Uterus (tissue), 4 donors: ENCODE results near the gene CLHC1. TPM values are rescaled to one million over a fixed set of nuclear protein-coding genes. Genes with fewer than 3 reads are reported as not detected.

Experiments used
- DNase-seq, 2 donors: peaks; one replicate each; pipeline ENCODE4 v3.0.0-alpha.2; 2019 to 2020
- H3K27ac ChIP-seq, 2 donors: fragments of 200-600 bp; sonication (generic); 1 replicate in 1 of 2; 2 replicates in 1 of 2; pipeline ENCODE4 v1.5.1; 2016 to 2018
- H3K27me3 ChIP-seq, 2 donors: fragments of 200-600 bp; sonication (generic); one replicate each; pipeline ENCODE4 v1.5.1; 2018 to 2019; ENCODE audit warnings: control low read depth in 1 of 2
- H3K36me3 ChIP-seq, 2 donors: fragments of 200-600 bp; sonication (generic); one replicate each; pipeline ENCODE4 v1.5.1; 2019; ENCODE audit warnings: control low read depth in 1 of 2
- H3K4me1 ChIP-seq, 2 donors: fragments of 200-600 bp; sonication (generic); one replicate each; pipeline ENCODE4 v1.5.1; 2018 to 2019; ENCODE audit warnings: control low read depth in 1 of 2
- H3K4me3 ChIP-seq, 2 donors: fragments of 200-600 bp; sonication (generic); 1 replicate in 1 of 2; 2 replicates in 1 of 2; pipeline ENCODE4 v1.5.1; 2018 to 2019; ENCODE audit warnings: mild to moderate bottlenecking in 1 of 2
- H3K9me3 ChIP-seq, 2 donors: fragments of 200-600 bp; sonication (generic); one replicate each; pipeline ENCODE4 v1.5.1; 2019; ENCODE audit warnings: control low read depth in 1 of 2
- POLR2A ChIP-seq, 2 donors: fragments of 450-650 bp; IDR thresholded peaks; one replicate each; pipeline ENCODE4 v1.6.1; 2016; ENCODE audit warnings: antibody characterized with exemption in 2 of 2, mild to moderate bottlenecking in 1 of 2, moderate library complexity in 1 of 2
- intact Hi-C: fragments of 100-400 bp; cut with DNase I; formaldehyde crosslinking; loops from one replicate; pipeline ENCODE4 v1.15.1; 2023; ENCODE audit warnings: low total_unique reads
- total RNA-seq, 4 donors: library from RNA; depleted of rRNA in 3 of 4; stranded (reverse); fragments of >200 nt in 3 of 4; gene quantifications; one replicate each; pipeline versions ENCODE4 v1.1.0 to v1.2.4, GENCODE V29; 2014 to 2023
- TF ChIP-seq, protein P1 (sequence below), 4 experiments: fragments of 200-600 bp in 2 of 4; fragments of 450-650 bp in 2 of 4; sonication (generic) in 2 of 4; IDR thresholded peaks; one replicate each; pipeline ENCODE4 v1.5.1; 2016 to 2019; ENCODE audit warnings: antibody characterized with exemption in 4 of 4, mild to moderate bottlenecking in 2 of 4, moderate library complexity in 1 of 4
- donor health status: DM: yes; HTN: yes; CAD: no.

Gene CLHC1
- total RNA-seq, 4 donors from 2014 or later, result 0.51 to 52.7 (median 13.2) TPM

DNA sequence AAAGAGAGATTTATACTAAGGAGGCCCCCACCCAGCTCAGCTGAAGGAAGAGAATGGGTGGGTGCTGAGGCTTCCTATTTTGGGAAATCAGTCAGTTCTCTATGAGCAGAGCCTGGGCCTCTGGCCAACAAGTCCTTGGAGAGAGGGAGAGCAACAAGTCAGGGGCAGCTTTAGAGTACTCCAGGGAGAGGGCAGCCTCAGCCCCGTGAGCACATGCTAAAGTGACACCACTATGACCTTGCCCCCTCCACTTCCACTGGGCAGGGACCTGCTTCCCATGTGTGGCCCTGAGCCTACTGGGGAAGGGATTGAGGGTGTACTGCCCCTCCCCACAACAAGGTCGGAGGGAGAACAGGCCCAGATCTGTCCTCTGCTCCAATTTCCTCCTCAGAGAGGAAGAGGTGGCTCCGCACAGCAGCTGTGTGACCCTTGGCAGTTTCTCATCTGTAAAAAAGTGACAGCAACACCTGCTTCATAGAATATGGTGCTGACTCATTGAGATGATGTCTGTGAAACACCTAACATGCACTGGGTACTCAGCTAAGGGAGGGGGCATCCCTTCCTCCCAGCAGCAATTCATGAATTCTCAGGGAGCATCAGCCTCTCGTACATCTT lies 72.9 kb downstream of the CLHC1 start:
- peak in 1 of 2 donors; percentile 50 for DNase-seq
- TF ChIP-seq, protein P1, sequence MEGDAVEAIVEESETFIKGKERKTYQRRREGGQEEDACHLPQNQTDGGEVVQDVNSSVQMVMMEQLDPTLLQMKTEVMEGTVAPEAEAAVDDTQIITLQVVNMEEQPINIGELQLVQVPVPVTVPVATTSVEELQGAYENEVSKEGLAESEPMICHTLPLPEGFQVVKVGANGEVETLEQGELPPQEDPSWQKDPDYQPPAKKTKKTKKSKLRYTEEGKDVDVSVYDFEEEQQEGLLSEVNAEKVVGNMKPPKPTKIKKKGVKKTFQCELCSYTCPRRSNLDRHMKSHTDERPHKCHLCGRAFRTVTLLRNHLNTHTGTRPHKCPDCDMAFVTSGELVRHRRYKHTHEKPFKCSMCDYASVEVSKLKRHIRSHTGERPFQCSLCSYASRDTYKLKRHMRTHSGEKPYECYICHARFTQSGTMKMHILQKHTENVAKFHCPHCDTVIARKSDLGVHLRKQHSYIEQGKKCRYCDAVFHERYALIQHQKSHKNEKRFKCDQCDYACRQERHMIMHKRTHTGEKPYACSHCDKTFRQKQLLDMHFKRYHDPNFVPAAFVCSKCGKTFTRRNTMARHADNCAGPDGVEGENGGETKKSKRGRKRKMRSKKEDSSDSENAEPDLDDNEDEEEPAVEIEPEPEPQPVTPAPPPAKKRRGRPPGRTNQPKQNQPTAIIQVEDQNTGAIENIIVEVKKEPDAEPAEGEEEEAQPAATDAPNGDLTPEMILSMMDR (IDR thresholded peaks at IDR 0.05), result no peak
- no peak for TF ChIP-seq POLR2A (IDR thresholded peaks at IDR 0.05)
- Histone ChIP-seq H3K27ac (peak overlapping the region in 1 of 2 donors; percentile 68), H3K4me1 (peaks cover 13 to 17% of the 10 kb centered on the region in 2 donors), H3K9me3 (no peaks in the 10 kb centered on the region), H3K27me3 (no peaks in the 10 kb centered on the region), H3K36me3 (no peaks in the 10 kb centered on the region), H3K4me3 (no peak overlapping the region)
- intact Hi-C loops, result no loop called here

DNA sequence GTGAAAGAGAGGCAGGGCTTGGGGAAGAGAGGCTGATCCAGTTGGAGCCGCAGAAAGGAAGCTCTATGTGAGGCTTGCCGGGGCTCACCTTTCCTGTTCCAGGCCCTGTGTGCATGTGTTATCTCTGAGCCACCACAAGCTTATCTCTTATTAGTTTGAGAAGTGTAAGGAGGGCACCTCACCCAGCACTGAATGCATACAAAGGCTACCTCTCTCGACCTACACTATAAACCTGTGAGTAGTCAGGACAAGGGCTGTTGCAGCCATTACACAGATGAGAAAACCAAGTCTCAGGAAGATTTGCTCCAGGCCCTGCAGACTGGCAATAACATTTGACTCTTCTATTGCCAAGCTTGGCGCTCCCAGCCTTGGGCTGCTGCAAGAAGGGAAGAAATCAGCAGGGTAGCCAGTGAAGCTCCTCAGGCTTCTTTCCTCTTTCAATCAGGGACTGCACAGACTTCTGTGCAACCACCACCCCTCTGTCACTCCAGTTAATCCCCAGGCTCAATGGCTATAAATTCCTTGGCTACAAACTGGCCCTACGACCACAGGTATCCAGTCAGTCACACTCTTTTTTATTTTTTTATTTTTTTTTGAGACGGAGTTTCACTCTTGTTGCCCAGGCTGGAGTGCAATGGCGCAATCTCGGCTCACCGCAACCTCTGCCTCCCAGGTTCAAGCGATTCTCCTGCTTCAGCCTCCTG lies 73.8 kb downstream of the CLHC1 start:
- peaks cover 16 to 21% of the 10 kb centered on the region in 2 donors for H3K4me1 ChIP-seq
- intact Hi-C loops, result no loop called here
- no peaks in the 10 kb centered on the region for H3K36me3 ChIP-seq
- H3K9me3 ChIP-seq, result no peaks in the 10 kb centered on the region
- no peak for DNase-seq
- H3K27me3 ChIP-seq, result no peaks in the 10 kb centered on the region
- peak overlapping the region; percentile 68 to 70 for H3K27ac ChIP-seq
- H3K4me3 ChIP-seq, result no peak overlapping the region
- TF ChIP-seq, protein P1 (IDR thresholded peaks at IDR 0.05), result no peak
- no peak for TF ChIP-seq POLR2A (IDR thresholded peaks at IDR 0.05)

DNA sequence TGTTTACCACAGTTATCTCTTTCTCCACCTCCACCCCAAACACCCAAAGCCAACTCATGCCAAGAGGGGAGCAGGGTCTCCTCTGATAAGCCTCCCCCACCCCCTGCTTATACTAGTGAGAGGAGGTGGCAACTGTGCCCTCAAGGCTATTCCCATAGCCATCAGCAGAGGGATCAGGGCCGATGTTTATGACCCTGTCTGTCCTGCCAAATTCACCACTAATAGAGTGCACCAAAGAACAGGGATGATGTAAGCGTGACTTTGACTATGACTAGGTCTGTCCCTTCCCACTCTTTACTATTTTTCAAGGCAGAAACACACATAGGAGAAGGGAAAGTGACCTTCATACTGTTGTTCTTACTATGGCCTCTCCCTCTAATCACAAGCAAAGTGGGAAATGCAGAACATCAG lies 74.6 kb downstream of the CLHC1 start:
- no peak for DNase-seq
- H3K4me3 ChIP-seq, result no peak overlapping the region
- peaks cover 16% of the 10 kb centered on the region in 2 donors for H3K4me1 ChIP-seq
- H3K9me3 ChIP-seq, result no peaks in the 10 kb centered on the region
- intact Hi-C loops, result no loop called here
- TF ChIP-seq, protein P1 (IDR thresholded peaks at IDR 0.05), result no peak
- no peak for TF ChIP-seq POLR2A (IDR thresholded peaks at IDR 0.05)
- H3K27me3 ChIP-seq, result no peaks in the 10 kb centered on the region
- H3K27ac ChIP-seq, result peak overlapping the region; percentile 68 to 70
- H3K36me3 ChIP-seq, result no peaks in the 10 kb centered on the region

DNA sequence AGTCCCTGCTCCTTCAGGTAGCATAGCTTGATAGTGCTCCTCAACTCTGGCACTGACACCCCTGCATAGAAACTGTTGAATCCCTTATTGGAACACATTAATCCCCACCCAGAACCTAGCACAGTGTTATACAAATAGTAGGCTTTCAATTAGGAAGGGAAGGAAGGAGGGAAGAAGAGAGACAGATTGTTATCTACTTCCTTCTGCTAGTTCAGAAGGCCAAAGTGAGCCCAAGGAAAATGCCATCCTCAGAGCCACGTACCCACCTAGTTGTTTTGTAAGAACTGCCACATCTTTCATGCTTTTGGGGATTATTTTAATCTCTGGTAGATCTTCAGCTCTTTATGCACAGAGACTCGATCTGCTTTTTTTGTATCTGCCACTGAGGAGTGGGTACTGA lies 75.1 kb downstream of the CLHC1 start:
- DNase-seq, result no peak
- no peaks in the 10 kb centered on the region for H3K36me3 ChIP-seq
- TF ChIP-seq, protein P1 (IDR thresholded peaks at IDR 0.05), result no peak
- TF ChIP-seq POLR2A (IDR thresholded peaks at IDR 0.05), result no peak
- H3K4me3 ChIP-seq, result no peak overlapping the region
- no peaks in the 10 kb centered on the region for H3K27me3 ChIP-seq
- H3K4me1 ChIP-seq, result peaks cover 16% of the 10 kb centered on the region in 2 donors
- H3K27ac ChIP-seq, result peak overlapping the region; percentile 68 to 70
- H3K9me3 ChIP-seq, result no peaks in the 10 kb centered on the region
- intact Hi-C loops, result no loop called here

DNA sequence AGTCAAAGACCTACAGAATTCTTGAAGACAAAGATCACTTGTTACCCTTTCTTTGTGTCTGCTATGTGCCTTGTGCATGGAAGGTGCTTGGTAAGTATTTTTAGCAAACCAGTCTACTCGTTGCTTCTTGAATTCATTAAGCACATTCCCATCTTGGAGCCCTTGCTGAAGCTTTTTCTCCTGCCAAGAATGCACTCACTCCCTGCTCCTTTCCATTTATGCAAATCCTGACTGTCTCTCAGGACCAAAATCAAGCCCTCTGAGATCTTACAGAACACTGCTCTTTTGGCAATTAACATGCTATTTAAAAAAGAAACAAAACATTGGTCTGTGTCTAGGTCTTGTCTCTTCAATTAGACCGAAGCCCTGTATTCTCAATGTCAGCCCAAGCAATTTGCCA lies 75.8 kb downstream of the CLHC1 start:
- Histone ChIP-seq H3K9me3 (no peaks in the 10 kb centered on the region), H3K36me3 (no peaks in the 10 kb centered on the region), H3K27ac (peak overlapping the region; percentile 68 to 70), H3K4me3 (no peak overlapping the region), H3K4me1 (peaks cover 16% of the 10 kb centered on the region in 2 donors), H3K27me3 (no peaks in the 10 kb centered on the region)
- no peak for TF ChIP-seq POLR2A (IDR thresholded peaks at IDR 0.05)
- TF ChIP-seq, protein P1 (IDR thresholded peaks at IDR 0.05), result no peak
- intact Hi-C loops, result no loop called here
- peak in 1 of 2 donors; percentile 38 for DNase-seq
